ENCODE measurements around the gene NEURL3. TPM values are rescaled to one million over a fixed set of nuclear protein-coding genes. Genes with fewer than 3 reads are reported as not detected.
"Not testable (repeated sequence)": the region's sequence is repeated elsewhere in the genome, so short reads cannot be mapped to it uniquely, and the experiment has no call there.

Gene NEURL3
- total RNA-seq, 1 donor = not detected

DNA sequence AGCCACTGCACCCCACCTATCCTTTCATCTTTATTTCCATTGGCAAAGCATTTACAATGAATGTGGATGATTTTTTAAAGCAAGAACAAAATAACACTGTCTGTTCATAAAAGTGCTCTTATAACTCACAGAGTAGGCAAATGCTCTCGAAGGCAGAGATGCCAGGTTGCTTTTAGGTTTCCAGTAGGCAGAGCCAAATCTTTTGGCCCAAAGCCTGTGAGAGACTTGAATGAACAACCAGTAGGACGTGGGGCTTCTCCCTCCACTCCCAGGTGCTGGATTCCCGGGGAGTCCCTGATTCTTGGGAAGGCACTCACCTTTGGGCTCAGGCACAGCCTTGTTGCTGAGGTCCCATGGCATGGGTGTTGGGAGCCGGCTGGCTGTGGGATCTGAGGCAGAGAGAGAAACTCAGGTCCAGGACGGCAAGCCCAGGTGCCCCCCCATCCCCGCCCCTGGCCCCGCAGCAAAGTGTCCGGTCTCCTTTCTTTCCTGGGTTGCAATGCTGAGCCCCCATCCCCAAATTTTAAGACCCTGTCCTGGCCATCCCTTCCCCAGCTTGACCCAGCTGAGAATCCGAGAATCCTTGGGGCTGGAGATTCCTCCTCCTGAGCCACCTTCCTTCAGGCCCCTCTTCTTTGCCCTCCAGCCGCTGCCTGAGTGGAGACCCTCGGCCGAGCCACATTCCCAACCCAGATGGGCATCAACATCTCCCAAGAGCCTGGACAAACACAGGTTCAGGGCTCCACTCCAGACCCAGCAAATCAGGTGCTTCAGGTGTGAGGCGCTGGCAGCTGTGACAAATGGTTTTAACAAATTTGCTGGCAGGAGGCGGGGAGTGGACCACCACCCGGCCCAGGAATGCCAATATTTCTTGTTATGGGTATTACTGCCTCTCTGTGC lies 5.8 kb downstream of the NEURL3 start:
- H3K4me3 ChIP-seq (ENCODE audit: low read depth, low read length) = no peak overlapping the region
- TF ChIP-seq, protein P1, sequence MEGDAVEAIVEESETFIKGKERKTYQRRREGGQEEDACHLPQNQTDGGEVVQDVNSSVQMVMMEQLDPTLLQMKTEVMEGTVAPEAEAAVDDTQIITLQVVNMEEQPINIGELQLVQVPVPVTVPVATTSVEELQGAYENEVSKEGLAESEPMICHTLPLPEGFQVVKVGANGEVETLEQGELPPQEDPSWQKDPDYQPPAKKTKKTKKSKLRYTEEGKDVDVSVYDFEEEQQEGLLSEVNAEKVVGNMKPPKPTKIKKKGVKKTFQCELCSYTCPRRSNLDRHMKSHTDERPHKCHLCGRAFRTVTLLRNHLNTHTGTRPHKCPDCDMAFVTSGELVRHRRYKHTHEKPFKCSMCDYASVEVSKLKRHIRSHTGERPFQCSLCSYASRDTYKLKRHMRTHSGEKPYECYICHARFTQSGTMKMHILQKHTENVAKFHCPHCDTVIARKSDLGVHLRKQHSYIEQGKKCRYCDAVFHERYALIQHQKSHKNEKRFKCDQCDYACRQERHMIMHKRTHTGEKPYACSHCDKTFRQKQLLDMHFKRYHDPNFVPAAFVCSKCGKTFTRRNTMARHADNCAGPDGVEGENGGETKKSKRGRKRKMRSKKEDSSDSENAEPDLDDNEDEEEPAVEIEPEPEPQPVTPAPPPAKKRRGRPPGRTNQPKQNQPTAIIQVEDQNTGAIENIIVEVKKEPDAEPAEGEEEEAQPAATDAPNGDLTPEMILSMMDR (IDR thresholded peaks at IDR 0.05; ENCODE audit: insufficient read depth, low read depth, low read length) = no peak
- no peak for DNase-seq (ENCODE audit: low read depth)

DNA sequence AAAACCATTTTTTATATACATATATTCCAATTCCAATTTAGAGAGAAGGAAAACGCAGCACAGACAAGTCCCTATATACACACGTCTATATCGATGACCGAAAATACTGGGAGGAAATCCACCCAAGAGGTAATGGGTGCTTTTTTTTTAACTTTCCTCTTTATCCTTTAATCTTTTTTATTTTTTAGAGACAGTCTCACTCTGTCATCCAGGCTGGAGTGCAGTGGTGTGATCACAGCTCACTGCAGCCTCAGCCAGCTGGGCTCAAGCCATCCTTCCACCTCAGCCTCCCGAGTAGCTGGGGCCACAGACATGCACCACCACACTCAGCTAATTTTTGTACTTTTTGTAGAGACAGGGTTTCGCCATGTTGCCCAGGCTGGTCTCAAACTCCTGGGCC lies 6.5 kb downstream of the NEURL3 start:
- DNase-seq (ENCODE audit: low read depth); H3K4me3 ChIP-seq (ENCODE audit: low read depth, low read length): not testable (repeated sequence)

DNA sequence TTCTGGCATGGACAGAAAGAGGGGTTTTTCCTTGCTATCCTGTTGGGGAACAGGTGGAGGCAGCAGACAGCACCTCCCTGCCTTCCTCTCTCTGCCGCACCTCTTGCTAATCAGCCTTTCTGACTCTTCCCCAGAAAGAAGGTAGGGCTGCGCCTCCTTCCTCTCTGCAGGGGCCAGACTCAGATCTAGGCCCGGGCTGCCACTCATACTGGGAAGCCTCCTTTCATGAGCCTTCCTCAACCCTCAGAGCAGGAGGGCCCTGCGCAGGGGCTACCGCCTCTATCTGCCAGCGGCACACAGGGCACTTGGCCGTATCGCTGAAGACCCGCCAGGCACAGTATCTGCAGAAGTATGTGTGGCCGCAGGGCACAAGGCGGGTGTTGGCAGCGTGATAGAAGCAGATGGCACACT lies 7.1 kb downstream of the NEURL3 start:
- TF ChIP-seq, protein P1 (IDR thresholded peaks at IDR 0.05; ENCODE audit: insufficient read depth, low read depth, low read length) = no peak
- DNase-seq (ENCODE audit: low read depth) = no peak
- H3K4me3 ChIP-seq (ENCODE audit: low read depth, low read length) = no peak overlapping the region

DNA sequence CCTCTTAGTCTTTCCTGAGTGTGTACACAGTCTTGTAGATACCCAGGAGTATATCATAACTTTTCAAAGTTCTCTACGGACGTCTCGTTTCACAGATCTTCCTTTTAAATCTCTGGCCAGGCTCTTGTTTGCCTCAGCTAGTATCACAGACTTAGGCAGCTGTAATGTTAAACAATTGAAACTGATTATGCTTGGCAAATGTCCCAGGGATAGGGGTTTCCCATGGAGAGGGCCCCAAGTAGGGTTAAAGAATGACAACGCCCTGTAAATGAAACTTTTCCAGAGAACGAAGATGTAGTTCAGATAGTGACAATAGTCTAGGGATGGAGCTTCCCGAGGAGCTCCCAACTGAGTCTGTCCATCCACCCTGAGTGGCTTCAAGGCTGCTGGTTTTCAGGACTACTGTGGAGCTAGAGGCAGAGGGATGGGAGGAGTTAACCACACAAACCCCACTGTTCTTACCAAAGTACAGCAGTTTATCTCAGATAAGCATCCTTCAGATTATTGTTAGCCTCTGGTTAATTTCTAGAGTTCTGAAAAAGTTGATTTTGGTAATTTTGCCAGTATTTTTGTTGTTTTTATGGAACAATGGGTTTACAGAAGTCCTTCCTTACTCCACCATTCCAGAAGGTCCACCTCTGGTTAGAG lies 9.1 kb downstream of the NEURL3 start:
- TF ChIP-seq, protein P1 (IDR thresholded peaks at IDR 0.05; ENCODE audit: insufficient read depth, low read depth, low read length) = no peak
- DNase-seq (ENCODE audit: low read depth) = no peak
- H3K4me3 ChIP-seq (ENCODE audit: low read depth, low read length) = no peak overlapping the region

DNA sequence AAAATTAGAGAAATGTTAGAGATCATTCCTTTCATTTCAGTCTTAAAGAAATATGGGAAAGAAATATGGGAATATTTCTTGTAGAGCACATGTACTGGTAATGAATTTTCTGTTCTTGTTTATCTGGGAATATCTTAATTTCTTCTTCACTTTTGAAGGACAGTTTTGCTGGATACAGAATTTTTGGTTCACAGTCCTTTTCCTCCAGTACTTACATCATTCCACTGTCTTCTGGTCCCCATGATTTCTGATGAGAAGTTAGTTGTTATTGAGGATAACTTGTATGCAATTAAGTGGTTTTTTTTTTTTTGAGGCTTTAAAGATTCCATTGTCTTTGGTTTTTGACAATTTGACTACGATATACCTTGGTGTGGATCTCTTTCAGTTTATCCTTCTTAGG lies 11.0 kb downstream of the NEURL3 start:
- DNase-seq (ENCODE audit: low read depth) = no peak
- H3K4me3 ChIP-seq (ENCODE audit: low read depth, low read length) = no peak overlapping the region
- TF ChIP-seq, protein P1 (IDR thresholded peaks at IDR 0.05; ENCODE audit: insufficient read depth, low read depth, low read length) = no peak

DNA sequence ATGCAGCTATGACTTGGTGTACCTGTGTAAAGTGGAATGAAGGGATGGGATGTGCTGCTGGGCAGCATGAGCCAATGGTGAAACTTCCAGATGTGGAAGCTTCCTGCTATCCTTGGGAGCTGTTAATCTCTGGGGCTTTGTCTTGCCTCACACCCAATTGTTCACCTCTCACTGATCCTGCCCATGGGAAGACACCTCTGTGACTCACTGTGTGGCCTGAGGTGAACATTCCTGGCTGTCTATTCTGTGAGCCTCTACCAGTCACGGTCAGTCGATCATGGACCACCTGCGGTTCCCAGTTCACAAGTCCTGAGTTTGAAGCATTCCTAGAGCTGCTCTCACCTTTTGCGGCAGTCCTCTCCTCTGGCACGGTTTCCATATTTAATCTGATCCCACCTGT lies 12.1 kb downstream of the NEURL3 start:
- TF ChIP-seq, protein P1 (IDR thresholded peaks at IDR 0.05; ENCODE audit: insufficient read depth, low read depth, low read length) = no peak
- no peak overlapping the region for H3K4me3 ChIP-seq (ENCODE audit: low read depth, low read length)
- no peak for DNase-seq (ENCODE audit: low read depth)

DNA sequence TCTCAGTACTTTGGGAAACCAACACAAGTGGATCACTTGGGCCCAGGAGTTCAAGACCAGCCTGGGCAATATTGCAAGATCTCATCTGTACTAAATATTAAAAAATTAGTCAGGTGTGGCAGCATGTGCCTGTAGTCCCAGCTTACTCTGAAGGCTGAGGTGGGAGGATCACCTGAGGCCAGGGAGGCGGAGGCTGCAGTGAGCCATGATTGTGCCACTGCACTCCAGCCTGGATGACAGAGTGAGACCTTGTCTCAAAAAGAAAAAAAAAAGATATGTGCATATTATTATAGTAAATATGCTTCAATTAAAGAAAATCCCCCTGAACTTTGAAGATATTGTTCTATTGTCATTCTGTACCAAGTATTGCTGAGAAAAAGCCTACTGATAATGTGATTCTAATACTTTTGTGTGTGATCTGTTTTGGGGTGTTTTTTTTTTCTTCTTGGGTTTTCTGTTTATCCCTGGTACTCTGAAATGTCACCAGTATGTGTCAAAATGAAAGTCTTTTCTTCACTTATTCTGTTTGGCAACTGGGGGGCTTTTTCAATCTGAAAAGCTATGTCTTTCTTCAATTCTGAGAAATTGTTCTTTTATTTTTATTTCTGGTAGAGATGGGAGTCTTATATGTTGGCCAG lies 13.2 kb downstream of the NEURL3 start:
- DNase-seq (ENCODE audit: low read depth) = no peak
- TF ChIP-seq, protein P1 (IDR thresholded peaks at IDR 0.05; ENCODE audit: insufficient read depth, low read depth, low read length) = no peak
- H3K4me3 ChIP-seq (ENCODE audit: low read depth, low read length) = no peak overlapping the region
